Measurements from ENCODE around the gene ICE1.

Gene ICE1

DNA sequence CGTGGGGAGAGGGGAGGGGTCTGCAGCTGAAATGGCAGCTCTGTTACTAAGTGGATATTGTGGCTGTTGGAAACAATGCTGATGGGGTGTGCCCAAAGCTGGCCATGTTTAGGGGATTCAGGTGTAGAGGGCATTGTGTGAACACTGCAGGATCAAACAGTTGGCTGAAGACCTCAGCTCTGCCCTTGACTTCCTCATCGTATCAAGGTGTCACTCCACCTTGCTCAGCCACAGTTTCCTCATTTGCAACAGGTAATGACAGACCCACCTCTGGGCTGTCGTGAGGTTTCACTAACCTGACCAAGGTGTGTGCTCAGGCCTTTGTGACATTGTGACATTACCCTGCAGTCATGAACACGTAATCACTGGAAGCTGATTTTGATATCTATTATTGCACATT lies 111.9 kb downstream of the ICE1 start:
- TF ChIP-seq, protein P1, sequence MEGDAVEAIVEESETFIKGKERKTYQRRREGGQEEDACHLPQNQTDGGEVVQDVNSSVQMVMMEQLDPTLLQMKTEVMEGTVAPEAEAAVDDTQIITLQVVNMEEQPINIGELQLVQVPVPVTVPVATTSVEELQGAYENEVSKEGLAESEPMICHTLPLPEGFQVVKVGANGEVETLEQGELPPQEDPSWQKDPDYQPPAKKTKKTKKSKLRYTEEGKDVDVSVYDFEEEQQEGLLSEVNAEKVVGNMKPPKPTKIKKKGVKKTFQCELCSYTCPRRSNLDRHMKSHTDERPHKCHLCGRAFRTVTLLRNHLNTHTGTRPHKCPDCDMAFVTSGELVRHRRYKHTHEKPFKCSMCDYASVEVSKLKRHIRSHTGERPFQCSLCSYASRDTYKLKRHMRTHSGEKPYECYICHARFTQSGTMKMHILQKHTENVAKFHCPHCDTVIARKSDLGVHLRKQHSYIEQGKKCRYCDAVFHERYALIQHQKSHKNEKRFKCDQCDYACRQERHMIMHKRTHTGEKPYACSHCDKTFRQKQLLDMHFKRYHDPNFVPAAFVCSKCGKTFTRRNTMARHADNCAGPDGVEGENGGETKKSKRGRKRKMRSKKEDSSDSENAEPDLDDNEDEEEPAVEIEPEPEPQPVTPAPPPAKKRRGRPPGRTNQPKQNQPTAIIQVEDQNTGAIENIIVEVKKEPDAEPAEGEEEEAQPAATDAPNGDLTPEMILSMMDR (conservative IDR thresholded peaks at IDR 0.05; ENCODE audit: low read depth, low read length): no peak
- DNase-seq (ENCODE audit: low read depth): no peak
- no peak overlapping the region for H3K4me3 ChIP-seq (ENCODE audit: low read length)

DNA sequence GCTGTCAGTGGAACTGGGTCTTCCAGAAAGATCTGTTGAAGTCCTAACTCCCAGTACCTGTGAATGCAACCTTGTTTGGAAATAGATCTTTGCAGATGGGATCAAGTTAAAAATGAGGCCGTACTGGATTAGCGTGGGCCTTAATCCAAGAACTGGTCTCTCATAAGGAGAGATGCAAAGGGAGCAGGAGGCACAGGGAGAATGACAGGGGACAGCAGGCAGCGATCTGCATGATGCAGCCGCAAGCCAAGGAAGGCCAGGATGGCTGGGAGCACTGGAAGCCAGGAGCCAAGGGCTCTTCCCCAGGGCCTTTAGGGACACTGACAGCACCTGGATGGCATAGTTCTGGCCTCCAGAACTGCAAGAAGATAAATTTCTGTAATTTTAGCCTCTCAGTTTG lies 114.4 kb downstream of the ICE1 start:
- TF ChIP-seq, protein P1 (conservative IDR thresholded peaks at IDR 0.05; ENCODE audit: low read depth, low read length): no peak
- H3K4me3 ChIP-seq (ENCODE audit: low read length): no peak overlapping the region
- DNase-seq (ENCODE audit: low read depth): no peak

DNA sequence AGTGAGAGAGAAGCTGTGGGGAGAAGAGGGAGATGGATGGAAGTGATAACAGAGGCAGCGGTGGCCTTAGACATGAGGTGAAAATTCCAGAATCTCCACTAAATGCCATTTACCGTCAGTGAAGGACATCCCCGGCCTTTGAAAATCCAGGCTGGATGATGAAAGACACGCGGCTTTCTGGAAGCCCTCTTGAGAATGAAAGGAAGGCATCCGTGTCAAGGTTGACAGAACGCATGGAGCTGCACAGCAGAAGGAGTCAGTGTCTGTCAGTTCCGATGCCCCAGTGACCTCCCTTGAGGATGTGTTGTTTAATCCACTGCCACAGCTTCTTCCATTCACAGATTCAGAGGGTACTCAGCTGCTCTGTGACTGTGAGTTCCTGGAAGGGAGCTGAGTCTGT lies 114.9 kb downstream of the ICE1 start:
- TF ChIP-seq, protein P1 (conservative IDR thresholded peaks at IDR 0.05; ENCODE audit: low read depth, low read length): no peak
- no peak overlapping the region for H3K4me3 ChIP-seq (ENCODE audit: low read length)
- no peak for DNase-seq (ENCODE audit: low read depth)

DNA sequence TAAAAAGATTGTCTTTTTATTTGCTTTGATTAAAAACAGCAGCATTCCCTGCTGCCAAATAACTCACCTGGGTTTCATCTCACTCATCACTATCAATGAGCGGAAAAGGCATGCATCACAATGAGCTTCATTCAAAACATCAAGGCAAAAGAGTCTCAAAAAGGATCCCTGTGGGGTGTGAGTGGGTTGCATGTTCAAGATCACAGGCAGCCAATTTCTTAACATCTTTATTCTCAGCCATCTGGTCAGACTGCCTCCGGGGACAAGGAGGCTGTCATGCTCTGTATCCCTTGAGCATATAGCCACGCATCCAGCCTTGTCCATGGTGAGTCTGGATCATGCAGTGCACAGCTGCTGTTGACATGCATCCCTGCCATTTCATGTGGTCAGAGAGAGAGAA lies 117.1 kb downstream of the ICE1 start:
- H3K4me3 ChIP-seq (ENCODE audit: low read length): no peak overlapping the region
- TF ChIP-seq, protein P1 (conservative IDR thresholded peaks at IDR 0.05; ENCODE audit: low read depth, low read length): no peak
- no peak for DNase-seq (ENCODE audit: low read depth)

Data from retinal pigment epithelial cell (primary cell).